ENCODE results near the gene SSC4D. TPM values are rescaled to one million over a fixed set of nuclear protein-coding genes. Genes with fewer than 3 reads are reported as not detected.
A peak's percentile ranks its signal among the peaks of the same experiment; 100 is the strongest.
"Not testable (repeated sequence)": the region's sequence is repeated elsewhere in the genome, so short reads cannot be mapped to it uniquely, and the experiment has no call there.

Gene SSC4D
- total RNA-seq, 1 experiment from 2014 or later, result not detected

DNA sequence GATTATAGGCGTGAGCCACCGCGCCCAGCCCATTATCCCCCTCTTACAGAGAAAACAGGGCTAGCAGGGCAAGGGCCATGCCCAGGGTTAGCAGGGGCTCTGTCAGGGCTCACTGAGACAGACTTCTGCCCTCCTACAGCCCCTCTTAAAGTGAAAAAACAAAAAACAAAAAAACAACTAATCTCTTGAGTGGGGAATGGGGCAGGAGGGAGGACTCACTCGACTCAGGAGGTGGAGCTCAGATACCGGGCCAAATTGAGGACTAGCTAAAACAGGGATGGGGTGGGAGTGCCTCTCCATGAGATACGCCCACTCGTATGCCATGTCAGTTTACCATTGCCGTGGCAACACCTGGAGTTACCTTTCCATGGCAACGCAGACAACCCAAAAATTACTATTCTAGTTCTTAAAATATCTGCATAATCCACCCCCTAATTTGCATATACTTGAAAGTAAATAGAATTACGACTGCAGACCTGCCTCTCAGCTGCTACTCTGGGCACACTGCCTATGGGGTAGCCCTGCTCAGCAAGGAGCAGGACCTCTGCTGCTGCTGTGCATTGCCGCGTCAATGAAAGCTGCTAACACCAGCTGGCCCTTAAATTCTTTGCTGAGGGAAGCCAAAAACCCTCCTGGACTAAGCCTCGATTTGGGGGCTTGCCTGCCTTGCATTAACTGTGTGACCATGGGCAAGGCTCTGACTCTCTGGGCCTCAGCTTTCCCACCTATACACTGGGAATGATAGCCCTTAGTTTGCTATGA is 13.4 kb downstream of the SSC4D start:
- Histone ChIP-seq H3K9ac (ENCODE audit: low read length) (no peak overlapping the region), H3K27ac (ENCODE audit: low read length) (no peak overlapping the region), H3K79me2 (ENCODE audit: low read length) (no peaks in the 10 kb centered on the region), H3K4me1 (ENCODE audit: low read length) (peaks cover 31% of the 10 kb centered on the region), H3K4me3 (ENCODE audit: low read length) (no peak overlapping the region), H3K27me3 (ENCODE audit: low read length) (no peaks in the 10 kb centered on the region), H3K4me2 (ENCODE audit: low read depth, low read length, poor library complexity, severe bottlenecking) (peak overlapping the region; percentile 5), H4K20me1 (ENCODE audit: insufficient read depth, low read depth, low read length) (no peaks in the 10 kb centered on the region), H3K36me3 (ENCODE audit: insufficient read depth, low read length) (no peaks in the 10 kb centered on the region), H3K9me3 (ENCODE audit: low read length) (no peaks in the 10 kb centered on the region), H2AFZ (ENCODE audit: low read length) (no peak overlapping the region), H3K9me2 (replicated peaks; ENCODE audit: insufficient read depth, low read length) (no peaks in the 10 kb centered on the region)
- peak; percentile 59 for DNase-seq

DNA sequence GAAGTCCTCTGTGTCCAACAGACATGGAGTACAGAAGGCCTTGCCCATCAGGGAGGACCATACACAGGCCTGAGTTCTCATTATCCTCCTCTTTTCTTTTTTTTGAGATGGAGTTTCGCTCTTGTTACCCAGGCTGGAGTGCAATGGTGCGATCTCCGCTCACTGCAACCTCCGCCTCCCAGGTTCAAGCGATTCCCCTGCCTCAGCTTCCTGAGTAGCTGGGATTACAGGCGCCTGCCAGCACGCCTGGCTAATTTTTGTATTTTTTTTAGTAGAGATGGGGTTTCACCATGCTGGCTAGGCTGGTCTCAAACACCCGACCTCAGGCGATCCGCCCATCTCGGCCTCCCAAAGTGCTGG is 13.9 kb downstream of the SSC4D start:
- H3K79me2 ChIP-seq (ENCODE audit: low read length); H3K9me3 ChIP-seq (ENCODE audit: low read length); H2AFZ ChIP-seq (ENCODE audit: low read length); H4K20me1 ChIP-seq (ENCODE audit: insufficient read depth, low read depth, low read length); H3K4me2 ChIP-seq (ENCODE audit: low read depth, low read length, poor library complexity, severe bottlenecking); H3K27me3 ChIP-seq (ENCODE audit: low read length); H3K36me3 ChIP-seq (ENCODE audit: insufficient read depth, low read length); H3K9ac ChIP-seq (ENCODE audit: low read length); H3K4me3 ChIP-seq (ENCODE audit: low read length); DNase-seq; H3K9me2 ChIP-seq (replicated peaks; ENCODE audit: insufficient read depth, low read length); H3K27ac ChIP-seq (ENCODE audit: low read length): not testable (repeated sequence)
- peaks cover 31% of the 10 kb centered on the region for H3K4me1 ChIP-seq (ENCODE audit: low read length)

GRCh38 chr7:76394957-76395356 is 14.5 kb downstream of the SSC4D start:
- Histone ChIP-seq H3K4me2 (ENCODE audit: low read depth, low read length, poor library complexity, severe bottlenecking) (no peak overlapping the region), H2AFZ (ENCODE audit: low read length) (no peak overlapping the region)
- DNase-seq, result no peak

DNA sequence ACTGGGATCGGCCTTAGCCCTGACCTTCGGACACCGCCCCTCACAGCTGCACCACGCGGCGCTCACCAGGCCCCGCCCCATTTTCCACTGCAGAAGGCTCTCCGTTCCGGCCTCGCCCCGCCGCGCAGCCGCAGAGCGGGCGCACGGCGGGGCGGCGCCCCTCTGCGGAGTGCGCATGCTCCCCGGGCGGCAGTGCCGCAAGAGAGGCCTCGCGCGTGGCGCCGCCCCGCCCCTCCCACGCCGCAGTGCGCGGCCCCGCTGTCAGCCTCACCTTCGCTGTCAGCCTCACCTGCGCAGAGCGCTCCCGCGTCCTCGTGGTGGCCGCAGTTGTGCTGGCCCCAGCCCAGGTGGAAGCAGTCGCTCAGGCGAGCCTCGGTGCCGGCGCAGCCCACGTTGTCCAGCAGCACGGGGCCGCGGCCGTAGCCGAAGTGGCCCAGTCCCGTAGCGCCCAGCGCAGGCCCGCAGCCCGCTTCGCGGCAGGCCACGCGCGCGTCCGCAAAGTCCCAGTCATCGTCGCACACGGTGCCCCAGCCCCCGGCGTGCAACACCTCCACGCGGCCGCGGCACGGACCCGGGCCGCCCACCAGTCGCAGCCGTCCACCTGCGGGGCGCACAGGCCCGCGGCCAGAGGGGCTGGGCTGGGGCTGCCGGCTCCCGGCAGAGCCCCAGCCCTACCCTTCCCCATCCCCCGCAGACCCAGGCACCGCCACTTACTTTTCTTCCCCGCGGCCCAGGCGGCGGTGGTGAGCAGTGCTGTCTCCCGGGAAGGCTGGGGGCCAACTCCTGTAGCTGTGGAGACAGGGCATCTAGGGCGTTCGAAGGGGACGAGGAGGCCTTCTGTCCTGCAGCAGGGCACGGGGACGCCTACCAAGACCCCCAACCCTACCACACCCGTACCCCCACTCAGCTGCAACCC is 16.1 kb downstream of the SSC4D start:
- Histone ChIP-seq H3K27ac (ENCODE audit: low read length) (no peak overlapping the region), H3K36me3 (ENCODE audit: insufficient read depth, low read length) (no peaks in the 10 kb centered on the region)

More at GRCh38 chr7:76394957-76395356, 14.5 kb downstream of the SSC4D start:
- H3K79me2 ChIP-seq (ENCODE audit: low read length), result no peaks in the 10 kb centered on the region
- no peak overlapping the region for H3K4me3 ChIP-seq (ENCODE audit: low read length)
- H3K36me3 ChIP-seq (ENCODE audit: insufficient read depth, low read length), result no peaks in the 10 kb centered on the region
- H3K27ac ChIP-seq (ENCODE audit: low read length), result no peak overlapping the region
- H4K20me1 ChIP-seq (ENCODE audit: insufficient read depth, low read depth, low read length), result no peaks in the 10 kb centered on the region
- no peaks in the 10 kb centered on the region for H3K9me2 ChIP-seq (replicated peaks; ENCODE audit: insufficient read depth, low read length)
- peaks cover 31% of the 10 kb centered on the region for H3K4me1 ChIP-seq (ENCODE audit: low read length)
- no peak overlapping the region for H3K9ac ChIP-seq (ENCODE audit: low read length)
- no peaks in the 10 kb centered on the region for H3K9me3 ChIP-seq (ENCODE audit: low read length)
- H3K27me3 ChIP-seq (ENCODE audit: low read length), result no peaks in the 10 kb centered on the region

GRCh38 chr7:76392531-76393115 is 16.9 kb downstream of the SSC4D start:
- H3K27me3 ChIP-seq (ENCODE audit: low read length), result no peaks in the 10 kb centered on the region
- no peaks in the 10 kb centered on the region for H3K9me2 ChIP-seq (replicated peaks; ENCODE audit: insufficient read depth, low read length)
- no peaks in the 10 kb centered on the region for H4K20me1 ChIP-seq (ENCODE audit: insufficient read depth, low read depth, low read length)
- no peak overlapping the region for H3K27ac ChIP-seq (ENCODE audit: low read length)
- no peaks in the 10 kb centered on the region for H3K36me3 ChIP-seq (ENCODE audit: insufficient read depth, low read length)
- peak overlapping the region; percentile 57 for H3K9ac ChIP-seq (ENCODE audit: low read length)
- H3K4me1 ChIP-seq (ENCODE audit: low read length), result peaks cover 39% of the 10 kb centered on the region
- H3K4me2 ChIP-seq (ENCODE audit: low read depth, low read length, poor library complexity, severe bottlenecking), result peak overlapping the region; percentile 89
- peak overlapping the region; percentile 80 for H2AFZ ChIP-seq (ENCODE audit: low read length)
- H3K4me3 ChIP-seq (ENCODE audit: low read length), result peak overlapping the region; percentile 73
- H3K79me2 ChIP-seq (ENCODE audit: low read length), result no peaks in the 10 kb centered on the region
- no peak for DNase-seq
- H3K9me3 ChIP-seq (ENCODE audit: low read length), result no peaks in the 10 kb centered on the region

More for the DNA sequence above, 16.1 kb downstream of the SSC4D start:
- Histone ChIP-seq H3K4me2 (ENCODE audit: low read depth, low read length, poor library complexity, severe bottlenecking) (peak overlapping the region; percentile 89), H3K79me2 (ENCODE audit: low read length) (no peaks in the 10 kb centered on the region), H3K4me1 (ENCODE audit: low read length) (peaks cover 39% of the 10 kb centered on the region), H3K9me2 (replicated peaks; ENCODE audit: insufficient read depth, low read length) (no peaks in the 10 kb centered on the region), H3K9ac (ENCODE audit: low read length) (peak overlapping the region; percentile 76), H2AFZ (ENCODE audit: low read length) (peak overlapping the region; percentile 84), H3K4me3 (ENCODE audit: low read length) (peak overlapping the region; percentile 73), H4K20me1 (ENCODE audit: insufficient read depth, low read depth, low read length) (no peaks in the 10 kb centered on the region), H3K27me3 (ENCODE audit: low read length) (no peaks in the 10 kb centered on the region), H3K9me3 (ENCODE audit: low read length) (no peaks in the 10 kb centered on the region)
- peak; percentile 96 for DNase-seq

DNA sequence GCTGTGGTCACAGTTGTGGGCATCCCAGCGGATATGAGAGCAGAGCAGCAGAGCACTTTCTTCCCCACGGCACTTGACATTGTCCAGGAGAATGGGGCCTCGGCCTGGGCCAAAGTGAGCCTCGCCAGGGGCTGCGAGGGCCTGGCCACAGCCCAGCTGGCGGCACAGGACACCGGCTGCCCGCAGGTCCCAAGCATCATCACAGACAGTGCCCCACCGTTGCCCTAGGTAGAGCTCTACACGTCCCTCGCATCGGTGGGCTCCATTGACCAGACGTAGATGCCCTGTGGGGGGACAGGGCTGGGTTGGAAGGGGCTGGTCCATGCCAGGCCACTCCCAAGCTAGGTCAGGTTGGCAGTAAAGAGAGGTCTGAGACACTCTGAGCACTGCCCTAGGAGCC is 19.4 kb downstream of the SSC4D start:
- Histone ChIP-seq H3K4me1 (ENCODE audit: low read length) (peaks cover 24% of the 10 kb centered on the region), H3K27me3 (ENCODE audit: low read length) (no peaks in the 10 kb centered on the region), H3K27ac (ENCODE audit: low read length) (no peak overlapping the region), H3K4me2 (ENCODE audit: low read depth, low read length, poor library complexity, severe bottlenecking) (no peak overlapping the region), H3K36me3 (ENCODE audit: insufficient read depth, low read length) (no peaks in the 10 kb centered on the region), H3K9me2 (replicated peaks; ENCODE audit: insufficient read depth, low read length) (no peaks in the 10 kb centered on the region), H2AFZ (ENCODE audit: low read length) (no peak overlapping the region), H3K4me3 (ENCODE audit: low read length) (no peak overlapping the region), H4K20me1 (ENCODE audit: insufficient read depth, low read depth, low read length) (no peaks in the 10 kb centered on the region), H3K9ac (ENCODE audit: low read length) (no peak overlapping the region), H3K9me3 (ENCODE audit: low read length) (no peaks in the 10 kb centered on the region), H3K79me2 (ENCODE audit: low read length) (no peaks in the 10 kb centered on the region)
- DNase-seq, result no peak

DNA sequence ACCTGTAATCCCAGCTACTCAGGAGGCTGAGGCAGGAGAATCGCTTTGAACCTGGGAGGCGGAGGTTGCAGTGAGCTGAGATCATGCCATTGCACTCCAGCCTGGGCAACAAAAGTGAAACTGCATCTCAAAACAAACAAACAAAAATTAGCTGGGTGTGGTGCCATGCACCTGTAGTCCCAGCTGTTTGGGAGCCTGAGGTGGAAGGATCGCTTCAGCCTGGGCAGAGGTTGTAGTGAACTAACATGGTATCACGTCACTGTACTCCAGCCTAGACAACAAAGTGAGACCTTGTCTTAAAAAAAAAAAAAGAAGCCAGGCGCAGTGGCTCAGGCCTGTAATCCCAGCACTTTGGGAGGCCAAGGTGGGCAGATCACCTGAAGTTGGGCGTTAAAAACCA is 21.7 kb downstream of the SSC4D start:
- not testable (repeated sequence) for DNase-seq; H3K9me3 ChIP-seq (ENCODE audit: low read length); H3K9ac ChIP-seq (ENCODE audit: low read length); H3K27ac ChIP-seq (ENCODE audit: low read length); H3K4me2 ChIP-seq (ENCODE audit: low read depth, low read length, poor library complexity, severe bottlenecking); H3K9me2 ChIP-seq (replicated peaks; ENCODE audit: insufficient read depth, low read length); H2AFZ ChIP-seq (ENCODE audit: low read length); H3K79me2 ChIP-seq (ENCODE audit: low read length); H3K36me3 ChIP-seq (ENCODE audit: insufficient read depth, low read length); H3K4me3 ChIP-seq (ENCODE audit: low read length); H4K20me1 ChIP-seq (ENCODE audit: insufficient read depth, low read depth, low read length); H3K27me3 ChIP-seq (ENCODE audit: low read length)
- H3K4me1 ChIP-seq (ENCODE audit: low read length), result peaks cover 12% of the 10 kb centered on the region

GRCh38 chr7:76386691-76387260 is 22.7 kb downstream of the SSC4D start:
- H3K27me3 ChIP-seq (ENCODE audit: low read length), result no peaks in the 10 kb centered on the region

More at GRCh38 chr7:76386691-76387260, 22.7 kb downstream of the SSC4D start:
- H2AFZ ChIP-seq (ENCODE audit: low read length), result no peak overlapping the region
- H3K4me3 ChIP-seq (ENCODE audit: low read length), result no peak overlapping the region
- no peaks in the 10 kb centered on the region for H3K79me2 ChIP-seq (ENCODE audit: low read length)
- no peak overlapping the region for H3K27ac ChIP-seq (ENCODE audit: low read length)
- no peak for DNase-seq
- H3K9ac ChIP-seq (ENCODE audit: low read length), result no peak overlapping the region
- no peaks in the 10 kb centered on the region for H3K9me2 ChIP-seq (replicated peaks; ENCODE audit: insufficient read depth, low read length)
- no peaks in the 10 kb centered on the region for H3K9me3 ChIP-seq (ENCODE audit: low read length)
- H3K4me2 ChIP-seq (ENCODE audit: low read depth, low read length, poor library complexity, severe bottlenecking), result no peak overlapping the region
- H3K36me3 ChIP-seq (ENCODE audit: insufficient read depth, low read length), result no peaks in the 10 kb centered on the region
- H3K4me1 ChIP-seq (ENCODE audit: low read length), result peaks cover 8% of the 10 kb centered on the region; the same call in 1 of the 2 replicates
- H4K20me1 ChIP-seq (ENCODE audit: insufficient read depth, low read depth, low read length), result no peaks in the 10 kb centered on the region
